Left renal cortex interstitium (tissue), 4 donors: Measurements from ENCODE around the gene UBXN4. TPM values are rescaled to one million over a fixed set of nuclear protein-coding genes. Genes with fewer than 3 reads are reported as not detected.
"Not testable (repeated sequence)": the region's sequence is repeated elsewhere in the genome, so short reads cannot be mapped to it uniquely, and the experiment has no call there.

Source experiments
- DNase-seq, 4 donors: peaks; one replicate each; pipeline ENCODE4 v3.0.0-alpha.2; 2013; ENCODE audit warnings: low read depth in 4 of 4, low spot score in 2 of 4, missing footprints in 1 of 4
- polyA plus RNA-seq, 4 donors: library from polyadenylated mRNA; unstranded; fragments of 120-200 nt; gene quantifications; one replicate each; pipeline ENCODE4 v1.2.1, GENCODE V29; 2013; ENCODE audit not compliant: insufficient read length in 4 of 4

The UBXN4 gene
- polyA plus RNA-seq, 4 donors, result 128 to 168 (median 152) TPM

GRCh38 chr2:135756692-135757091, 15.0 kb downstream of the UBXN4 start:
- DNase-seq, result no peak

- DNase-seq, result no peak
Observed at GRCh38 chr2:135762022-135762421, 20.4 kb downstream of the UBXN4 start.

- DNase-seq, result no peak
Observed at GRCh38 chr2:135762530-135762929, 20.9 kb downstream of the UBXN4 start.

GRCh38 chr2:135768863-135769262, 27.2 kb downstream of the UBXN4 start:
- no peak for DNase-seq

- no peak for DNase-seq
Observed at GRCh38 chr2:135773319-135773718, 31.7 kb downstream of the UBXN4 start.

GRCh38 chr2:135773917-135774316, 32.3 kb downstream of the UBXN4 start:
- DNase-seq, result no peak

- no peak for DNase-seq
Observed at GRCh38 chr2:135775420-135775819, 33.8 kb downstream of the UBXN4 start.

GRCh38 chr2:135776367-135776766, 34.7 kb downstream of the UBXN4 start:
- DNase-seq, result no peak

GRCh38 chr2:135782231-135782630, 40.6 kb downstream of the UBXN4 start:
- DNase-seq, result no peak

- DNase-seq, result no peak
Observed at GRCh38 chr2:135783439-135783838, 41.8 kb downstream of the UBXN4 start.

GRCh38 chr2:135785032-135785431, 43.4 kb downstream of the UBXN4 start:
- no peak for DNase-seq

- DNase-seq, result no peak
Observed at GRCh38 chr2:135786823-135787222, 45.2 kb downstream of the UBXN4 start.

GRCh38 chr2:135790423-135790822, 48.8 kb downstream of the UBXN4 start:
- DNase-seq, result no peak

- no peak for DNase-seq
Observed at GRCh38 chr2:135791418-135792190, 49.9 kb downstream of the UBXN4 start.

- DNase-seq, result no peak
Observed at GRCh38 chr2:135792401-135793150, 50.9 kb downstream of the UBXN4 start.

- not testable (repeated sequence) for DNase-seq
Observed at GRCh38 chr2:135795641-135796040, 54.0 kb downstream of the UBXN4 start.

- no peak for DNase-seq
Observed at GRCh38 chr2:135796606-135797005, 55.0 kb downstream of the UBXN4 start.

- DNase-seq, result peak in 3 of 4 donors; percentile 15 to 40 (median 18)
Observed at GRCh38 chr2:135797497-135798274, 56.0 kb downstream of the UBXN4 start.

GRCh38 chr2:135798275-135798705, 56.6 kb downstream of the UBXN4 start:
- DNase-seq, result no peak

GRCh38 chr2:135798762-135799161, 57.1 kb downstream of the UBXN4 start:
- DNase-seq, result no peak

GRCh38 chr2:135799738-135800137, 58.1 kb downstream of the UBXN4 start:
- no peak for DNase-seq
